ENCODE measurements around the gene EFHD1. TPM values are rescaled to one million over a fixed set of nuclear protein-coding genes. Genes with fewer than 3 reads are reported as not detected.

EFHD1 gene
- total and polyA plus RNA-seq, 9 of the 15 experiments (the other 6 are each of a cell fraction or from before 2014, with no cell fraction given), result 0.66 to 9.1 (median 2.0) TPM

- WGBS (ENCODE audit: insufficient coverage, low coverage, missing lambda C conversion rate), result 0% methylated on average over 4 of the region's 10 CpGs
- FAIRE-seq (no peak), DNase-seq (ENCODE audit: extremely low read depth in 1 of 4, low spot score in 3 of 4) (no peak), ATAC-seq (no peak)
- Histone ChIP-seq H3K27ac (ENCODE audit: extremely low read depth, low read depth, low read length) (no peak overlapping the region), H4K20me1 (replicated peaks; ENCODE audit: control insufficient read depth, insufficient read depth, low read length) (no peaks in the 10 kb centered on the region), H3K27me3 (ENCODE audit: control insufficient read depth in 2 of 2, insufficient read depth in 2 of 2, low read length in 2 of 2) (peaks cover 0 to 6% of the 10 kb centered on the region in 2 experiments; a peak in 3 of 5 replicates), H3K36me3 (ENCODE audit: control insufficient read depth, insufficient read depth, low read length) (no peaks in the 10 kb centered on the region), H3K4me2 (ENCODE audit: insufficient read depth, low read length) (no peak overlapping the region), H3K9me1 (ENCODE audit: control insufficient read depth, insufficient read depth, low read length) (no peaks in the 10 kb centered on the region), H3K4me1 (replicated peaks in 1 of 2; ENCODE audit: control insufficient read depth in 2 of 2, insufficient read depth in 2 of 2, low read length in 2 of 2) (no peaks in the 10 kb centered on the region; a peak in 1 of 5 replicates), H3K9me3 (replicated peaks; ENCODE audit: control insufficient read depth, insufficient read depth, low read depth, low read length) (no peaks in the 10 kb centered on the region), H3K79me2 (ENCODE audit: control insufficient read depth, insufficient read depth, low read length) (no peaks in the 10 kb centered on the region), H3K9ac (ENCODE audit: insufficient read depth in 1 of 2, low read depth in 2 of 2, low read length in 2 of 2) (no peak overlapping the region), H2AFZ (ENCODE audit: low read depth, low read length) (no peak overlapping the region), H3K4me3 (no peak overlapping the region)
- ChIA-PET CTCF (ENCODE audit: low intra/inter-chr PET ratio) (no interaction called here), POLR2A (interaction anchor here (0.6 kb wide), 1 partner anchor 758 kb away, joined by 3 read pairs; no protein-coding TSS in a partner anchor)
- intact Hi-C loops (cut with micrococcal nuclease), result no loop called here
- BruUV-seq (replicated peaks), result no TSS peak
- TF ChIP-seq CBFB (CRISPR knock-in tag; IDR thresholded peaks at IDR 0.05) (no peak), ZNF354B (CRISPR knock-in tag; IDR thresholded peaks at IDR 0.05) (no peak), E2F4 (CRISPR knock-in tag; IDR thresholded peaks at IDR 0.05; ENCODE audit: low read depth) (no peak), SRSF7 (optimal IDR thresholded peaks at IDR 0.05; ENCODE audit: low read depth, low read length) (no peak), IFI16 (CRISPR knock-in tag; IDR thresholded peaks at IDR 0.05) (no peak), FOXO4 (CRISPR knock-in tag; IDR thresholded peaks at IDR 0.05) (no peak)
- in situ Hi-C loops (cut with MboI), result no loop called here
Observed at GRCh38 chr2:232681527-232681926, 48.1 kb downstream of the EFHD1 start.

Measured in K562 (cell line).